Measurements from ENCODE around the gene KIAA2012.
A peak's percentile ranks its signal among the peaks of the same experiment; 100 is the strongest.

Gene KIAA2012

DNA sequence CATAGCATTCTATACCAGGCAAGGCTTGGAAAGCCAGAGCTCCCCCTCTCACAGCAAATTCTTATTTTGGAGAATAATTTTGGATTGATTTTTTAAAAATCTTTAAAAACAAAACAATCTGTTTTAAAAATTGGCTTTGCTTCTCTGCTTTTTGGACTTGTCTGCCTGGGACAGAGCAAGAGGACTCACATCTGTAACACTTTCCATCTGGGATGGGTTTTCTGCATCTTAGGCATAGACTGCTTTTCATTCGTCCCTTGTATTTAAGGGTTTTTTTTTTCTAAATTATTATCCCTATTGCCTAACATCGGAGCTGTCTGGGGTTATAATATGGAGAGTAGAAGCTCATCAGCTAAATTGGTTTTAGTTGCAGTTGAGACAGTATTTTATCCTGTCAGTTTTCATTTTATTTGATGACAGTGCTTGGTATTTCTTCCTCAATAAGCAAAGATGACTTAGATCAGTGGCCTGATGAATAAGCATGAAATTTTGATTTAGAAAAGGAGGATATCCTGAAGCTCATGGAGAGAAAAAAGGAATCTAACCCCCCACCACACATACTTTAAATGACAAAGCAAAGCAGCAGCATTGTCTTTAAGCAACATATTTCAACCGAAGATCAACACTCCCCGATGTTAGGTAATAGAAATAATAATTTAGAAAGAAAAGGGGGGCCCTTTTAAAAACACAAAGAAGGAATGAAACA, 41.7 kb upstream of the KIAA2012 start:
- TF ChIP-seq, protein P1, sequence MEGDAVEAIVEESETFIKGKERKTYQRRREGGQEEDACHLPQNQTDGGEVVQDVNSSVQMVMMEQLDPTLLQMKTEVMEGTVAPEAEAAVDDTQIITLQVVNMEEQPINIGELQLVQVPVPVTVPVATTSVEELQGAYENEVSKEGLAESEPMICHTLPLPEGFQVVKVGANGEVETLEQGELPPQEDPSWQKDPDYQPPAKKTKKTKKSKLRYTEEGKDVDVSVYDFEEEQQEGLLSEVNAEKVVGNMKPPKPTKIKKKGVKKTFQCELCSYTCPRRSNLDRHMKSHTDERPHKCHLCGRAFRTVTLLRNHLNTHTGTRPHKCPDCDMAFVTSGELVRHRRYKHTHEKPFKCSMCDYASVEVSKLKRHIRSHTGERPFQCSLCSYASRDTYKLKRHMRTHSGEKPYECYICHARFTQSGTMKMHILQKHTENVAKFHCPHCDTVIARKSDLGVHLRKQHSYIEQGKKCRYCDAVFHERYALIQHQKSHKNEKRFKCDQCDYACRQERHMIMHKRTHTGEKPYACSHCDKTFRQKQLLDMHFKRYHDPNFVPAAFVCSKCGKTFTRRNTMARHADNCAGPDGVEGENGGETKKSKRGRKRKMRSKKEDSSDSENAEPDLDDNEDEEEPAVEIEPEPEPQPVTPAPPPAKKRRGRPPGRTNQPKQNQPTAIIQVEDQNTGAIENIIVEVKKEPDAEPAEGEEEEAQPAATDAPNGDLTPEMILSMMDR (conservative IDR thresholded peaks at IDR 0.05; ENCODE audit: low read depth) = no peak
- ChIA-PET POLR2A (ENCODE audit: low non-redundant PET) (no interaction called here), CTCF (interaction anchor here (0.5 to 0.6 kb wide), 2 partner anchors 17 to 143 kb away, joined by 3 read pairs; no protein-coding TSS in a partner anchor)
- no peak overlapping the region for H3K27ac ChIP-seq
- no peak for DNase-seq (ENCODE audit: low spot score)

GRCh38 chr2:202032846-202033316, 40.2 kb upstream of the KIAA2012 start:
- TF ChIP-seq, protein P1 (conservative IDR thresholded peaks at IDR 0.05; ENCODE audit: low read depth) = no peak
- CTCF ChIA-PET = no interaction called here
- DNase-seq (ENCODE audit: low spot score) = peak; percentile 26
- POLR2A ChIA-PET (ENCODE audit: low non-redundant PET) = no interaction called here
- H3K27ac ChIP-seq = peak overlapping the region; percentile 90

DNA sequence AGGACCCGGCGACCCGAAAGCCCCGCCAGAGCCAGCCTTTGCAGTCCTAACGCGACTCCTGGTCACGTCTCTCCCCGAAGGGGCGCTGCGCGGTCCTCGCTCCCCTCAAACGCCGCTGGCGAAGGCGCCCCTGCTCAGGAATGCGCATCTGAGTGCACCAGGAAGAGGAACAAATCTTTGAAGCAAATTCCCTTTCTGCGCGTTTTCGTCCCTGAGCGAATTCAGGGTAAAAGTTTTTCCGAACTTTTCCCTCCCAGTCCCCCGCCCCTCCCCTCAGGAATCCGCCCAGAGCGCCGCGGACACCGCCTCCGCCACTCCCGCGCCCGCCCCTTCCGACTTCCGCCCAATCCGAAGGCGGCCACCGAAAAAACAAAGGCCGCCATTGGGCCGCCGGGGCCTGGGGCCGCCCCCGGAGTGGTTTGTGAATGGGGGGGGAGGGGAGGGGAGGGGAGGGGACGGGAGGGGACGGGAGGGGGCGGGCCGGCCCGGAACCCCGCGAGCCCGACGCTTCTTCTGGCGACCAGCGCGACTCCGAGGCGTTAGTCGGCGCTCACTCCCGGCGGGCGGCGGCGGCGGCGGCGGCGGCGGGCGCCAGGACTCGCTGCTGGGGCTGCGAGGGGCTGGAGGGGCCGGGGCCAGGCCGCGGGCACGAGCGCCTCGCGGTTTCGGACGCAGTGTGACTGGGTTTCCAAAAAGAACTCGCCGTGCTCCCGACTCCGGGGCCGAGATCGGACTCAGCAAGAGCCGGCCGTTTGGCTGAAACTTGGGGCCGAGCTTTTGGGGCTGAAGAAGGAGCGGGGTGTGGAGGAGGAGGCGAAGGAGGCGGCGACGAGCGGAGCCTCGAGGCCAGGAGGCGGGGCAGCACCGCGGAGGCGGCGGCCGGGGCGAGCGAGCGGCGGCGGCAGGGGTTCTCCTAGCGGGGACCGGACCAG, 39.5 kb upstream of the KIAA2012 start, which contains the start of gene FZD7:
Gene FZD7 (plus strand): TSS at position 539 of the 932 bp plus-strand sequence. CDS start 793 bp downstream, outside the sequence.
- peak within 1 kb of the TSS; percentile 90 for H3K27ac ChIP-seq
- ChIA-PET CTCF (interaction anchor here (0.6 kb wide), 1 partner anchor 230 kb away, joined by 3 read pairs; no protein-coding TSS in a partner anchor), POLR2A (ENCODE audit: low non-redundant PET) (no interaction called here)
- peak; percentile 91 for DNase-seq (ENCODE audit: low spot score)
- TF ChIP-seq, protein P1 (conservative IDR thresholded peaks at IDR 0.05; ENCODE audit: low read depth) = no peak

DNA sequence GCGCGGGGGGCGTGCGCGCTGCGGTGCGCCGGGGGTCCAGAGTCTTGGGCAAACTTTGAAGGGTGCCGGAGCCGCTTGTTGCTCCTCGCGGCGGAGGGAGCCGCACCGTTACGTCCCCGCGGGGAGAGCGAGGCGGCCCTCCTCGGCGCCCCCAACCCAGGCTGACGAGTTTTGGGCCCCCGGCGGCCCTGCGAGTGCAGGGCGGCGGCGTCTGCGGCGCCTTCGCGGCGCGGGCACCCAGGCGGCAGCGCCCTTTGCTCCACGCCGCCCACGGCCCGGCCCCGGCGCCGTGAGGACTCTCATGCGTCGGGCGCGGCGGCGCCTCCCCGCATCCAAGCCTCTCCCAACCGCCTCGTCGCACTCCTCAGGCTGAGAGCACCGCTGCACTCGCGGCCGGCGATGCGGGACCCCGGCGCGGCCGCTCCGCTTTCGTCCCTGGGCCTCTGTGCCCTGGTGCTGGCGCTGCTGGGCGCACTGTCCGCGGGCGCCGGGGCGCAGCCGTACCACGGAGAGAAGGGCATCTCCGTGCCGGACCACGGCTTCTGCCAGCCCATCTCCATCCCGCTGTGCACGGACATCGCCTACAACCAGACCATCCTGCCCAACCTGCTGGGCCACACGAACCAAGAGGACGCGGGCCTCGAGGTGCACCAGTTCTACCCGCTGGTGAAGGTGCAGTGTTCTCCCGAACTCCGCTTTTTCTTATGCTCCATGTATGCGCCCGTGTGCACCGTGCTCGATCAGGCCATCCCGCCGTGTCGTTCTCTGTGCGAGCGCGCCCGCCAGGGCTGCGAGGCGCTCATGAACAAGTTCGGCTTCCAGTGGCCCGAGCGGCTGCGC, 38.6 kb upstream of the KIAA2012 start:
- peak; percentile 22 for DNase-seq (ENCODE audit: low spot score)
- TF ChIP-seq, protein P1 (conservative IDR thresholded peaks at IDR 0.05; ENCODE audit: low read depth) = no peak
- H3K27ac ChIP-seq = peak overlapping the region; percentile 90
- ChIA-PET POLR2A (ENCODE audit: low non-redundant PET) (no interaction called here), CTCF (interaction anchor here (0.6 kb wide), 1 partner anchor 230 kb away, joined by 3 read pairs; no protein-coding TSS in a partner anchor)

- CTCF ChIA-PET = interaction anchor here (0.5 to 0.6 kb wide), 2 partner anchors 168 to 174 kb away, joined by 3 read pairs; no protein-coding TSS in a partner anchor
- DNase-seq (ENCODE audit: low spot score) = no peak
- POLR2A ChIA-PET (ENCODE audit: low non-redundant PET) = no interaction called here
- H3K27ac ChIP-seq = no peak overlapping the region
- TF ChIP-seq, protein P1 (conservative IDR thresholded peaks at IDR 0.05; ENCODE audit: low read depth) = 0 out of 2 replicates have a peak, but pooled peaks have one; percentile 12
These were observed 37.7 kb upstream of the KIAA2012 start for GRCh38 chr2:202035089-202035940.

Measured in RWPE1 (cell line).